Measurements from ENCODE around the gene CHRNA7. TPM values are rescaled to one million over a fixed set of nuclear protein-coding genes. Genes with fewer than 3 reads are reported as not detected.

Gene CHRNA7
- total RNA-seq: under 1 TPM; 0.24 to 0.55 TPM

DNA sequence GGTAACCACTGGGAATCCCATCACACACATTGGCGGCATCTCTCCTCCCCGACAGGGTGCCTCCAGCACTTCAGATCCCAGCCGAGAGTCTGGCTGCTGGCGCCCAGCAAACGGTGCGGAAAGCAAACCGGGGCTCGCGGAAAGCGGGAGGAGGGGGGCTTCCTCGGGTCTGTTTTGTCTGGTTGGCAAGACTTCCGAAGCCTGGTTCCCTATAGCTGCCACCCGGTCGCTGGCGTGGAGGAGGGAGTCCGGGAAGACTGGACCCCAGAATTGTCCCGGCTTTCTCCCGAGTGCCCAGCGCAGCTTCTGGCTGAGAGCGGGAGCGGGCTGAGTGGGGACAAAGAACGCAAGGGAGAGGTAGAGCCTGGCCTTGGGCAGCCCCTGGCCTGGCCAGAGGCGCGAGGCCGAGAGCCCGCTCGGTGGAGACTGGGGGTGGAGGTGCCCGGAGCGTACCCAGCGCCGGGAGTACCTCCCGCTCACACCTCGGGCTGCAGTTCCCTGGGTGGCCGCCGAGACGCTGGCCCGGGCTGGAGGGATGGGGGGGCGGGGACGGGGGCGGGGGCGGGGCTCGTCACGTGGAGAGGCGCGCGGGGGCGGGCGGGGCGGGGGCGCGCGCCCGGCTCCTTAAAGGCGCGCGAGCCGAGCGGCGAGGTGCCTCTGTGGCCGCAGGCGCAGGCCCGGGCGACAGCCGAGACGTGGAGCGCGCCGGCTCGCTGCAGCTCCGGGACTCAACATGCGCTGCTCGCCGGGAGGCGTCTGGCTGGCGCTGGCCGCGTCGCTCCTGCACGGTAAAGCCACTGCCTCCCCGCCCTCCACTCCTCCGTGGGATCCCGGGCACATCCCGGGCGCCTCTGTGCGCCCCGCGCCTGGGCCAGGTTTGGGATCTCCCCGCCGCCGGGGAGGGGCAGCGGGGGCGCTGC, at the start of gene CHRNA7:
Gene CHRNA7, plus strand, starts transcription at position 654 of the 920 bp plus-strand sequence. Its CDS starts 80 bp downstream, at position 734.
- H3K27me3 Mint-ChIP-seq (ENCODE audit: low read depth): peaks cover 51% of the 10 kb centered on the region
- no peaks in the 10 kb centered on the region for H3K4me1 Mint-ChIP-seq (ENCODE audit: low read depth)
- ChIA-PET POLR2A (no interaction called here), CTCF (interaction anchor here (1.5 kb wide), 1 partner anchor 28 kb away, joined by 3 read pairs; no protein-coding TSS in a partner anchor)
- no peaks in the 10 kb centered on the region for H3K9me3 Mint-ChIP-seq (ENCODE audit: insufficient read depth)
- no peak within 1 kb of the TSS for H3K27ac Mint-ChIP-seq
- peak within 1 kb of the TSS; percentile 12 for H3K4me3 Mint-ChIP-seq
- H3K36me3 Mint-ChIP-seq (ENCODE audit: low read depth): no peaks in the 10 kb centered on the region
- peak; percentile 31 for DNase-seq
- peak; percentile 79 for ATAC-seq

DNA sequence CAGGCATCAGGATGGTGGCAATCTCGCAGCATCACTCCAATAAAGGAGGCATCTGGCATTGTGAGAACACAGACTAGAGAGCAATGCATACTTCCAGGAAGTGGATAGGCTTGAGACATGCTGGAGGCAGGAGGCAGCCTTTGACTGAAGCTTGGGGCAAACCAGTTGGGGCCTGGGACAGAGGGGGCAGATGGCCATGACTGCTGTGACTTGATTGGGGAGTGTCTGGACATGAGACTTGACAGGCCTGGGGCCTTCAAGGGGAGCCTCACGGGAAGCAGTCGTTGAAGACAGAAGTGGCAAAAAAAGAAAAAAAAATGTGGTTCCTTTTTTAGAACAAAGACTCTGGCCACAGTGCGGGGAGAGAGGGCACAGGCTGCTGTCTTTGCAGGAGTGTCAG, 44.7 kb upstream of the CHRNA7 start:
- Mint-ChIP-seq H3K36me3 (ENCODE audit: low read depth) (no peaks in the 10 kb centered on the region), H3K4me3 (no peak overlapping the region), H3K27ac (no peak overlapping the region), H3K4me1 (ENCODE audit: low read depth) (peaks cover 5% of the 10 kb centered on the region), H3K9me3 (ENCODE audit: insufficient read depth) (no peaks in the 10 kb centered on the region), H3K27me3 (ENCODE audit: low read depth) (no peaks in the 10 kb centered on the region)
- POLR2A ChIA-PET: no interaction called here
- DNase-seq: no peak
- no peak for ATAC-seq
- CTCF ChIA-PET: interaction anchor here (0.7 to 1.6 kb wide), 2 partner anchors 8 to 10 kb away, joined by 3 to 6 read pairs; no protein-coding TSS in a partner anchor

DNA sequence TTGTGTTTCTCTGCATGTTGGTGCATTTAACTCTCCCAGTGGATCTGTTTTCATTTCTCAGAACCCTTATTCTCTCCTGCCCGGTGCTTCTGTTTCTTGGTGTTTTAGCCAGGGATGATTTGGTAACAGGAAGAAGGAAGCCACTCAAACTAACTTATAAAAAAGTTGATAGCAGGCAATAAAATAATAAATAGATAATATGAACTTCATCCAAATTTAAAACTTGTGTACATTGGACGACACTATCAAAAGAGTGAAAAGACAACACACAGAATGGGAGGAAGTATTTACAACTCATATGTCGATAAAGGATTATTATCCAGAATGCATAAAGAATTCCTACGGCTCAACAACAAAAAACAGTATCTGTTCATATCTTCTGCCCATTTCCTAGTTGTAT, 37.3 kb upstream of the CHRNA7 start:
- ChIA-PET CTCF (interaction anchor here (0.9 kb wide), 1 partner anchor 19 kb away, joined by 4 read pairs; no protein-coding TSS in a partner anchor), POLR2A (no interaction called here)
- Mint-ChIP-seq H3K9me3 (ENCODE audit: insufficient read depth) (no peaks in the 10 kb centered on the region), H3K27ac (no peak overlapping the region), H3K36me3 (ENCODE audit: low read depth) (no peaks in the 10 kb centered on the region), H3K27me3 (ENCODE audit: low read depth) (peaks cover 2% of the 10 kb centered on the region), H3K4me1 (ENCODE audit: low read depth) (no peaks in the 10 kb centered on the region), H3K4me3 (no peak overlapping the region)
- no peak for ATAC-seq
- DNase-seq: no peak

DNA sequence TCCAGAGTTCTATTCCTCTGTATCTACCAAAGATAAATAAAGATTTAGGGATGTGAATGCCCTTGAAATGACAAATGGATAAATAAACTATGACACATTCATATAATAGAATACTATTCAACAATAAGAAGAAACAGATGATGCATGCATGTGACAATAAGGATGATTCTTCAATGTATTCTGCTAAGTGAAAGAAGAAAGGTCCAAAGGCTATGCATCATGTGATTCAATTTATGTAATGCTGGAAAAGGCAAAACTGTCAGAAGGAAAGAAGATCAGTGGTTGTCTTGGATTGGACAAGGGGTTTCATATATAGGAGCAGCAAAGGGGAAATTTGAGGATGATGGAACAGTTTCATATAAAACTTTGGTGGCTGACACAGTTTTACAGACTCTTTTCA, 32.6 kb upstream of the CHRNA7 start:
- H3K4me3 Mint-ChIP-seq: no peak overlapping the region
- POLR2A ChIA-PET: no interaction called here
- CTCF ChIA-PET: no interaction called here

DNA sequence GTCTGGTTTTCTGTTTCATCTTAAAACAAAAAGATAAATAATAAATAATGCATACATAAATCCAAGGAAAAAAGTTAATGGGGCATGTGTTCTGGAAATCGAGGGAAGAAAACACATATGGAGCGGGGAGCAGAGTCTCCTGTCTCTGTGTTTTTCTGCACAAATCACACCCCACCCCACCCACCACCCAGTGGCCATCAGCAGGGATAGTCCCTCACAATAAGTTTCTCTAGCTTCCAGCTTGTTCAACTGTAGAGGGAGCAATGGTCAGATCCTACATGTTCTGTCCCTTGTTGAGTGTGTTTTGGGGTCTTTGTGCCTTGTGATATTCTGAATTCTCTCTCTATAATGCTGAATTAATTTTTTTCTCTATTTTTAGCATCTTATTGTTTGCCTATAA, 26.8 kb upstream of the CHRNA7 start:
- no peaks in the 10 kb centered on the region for H3K4me1 Mint-ChIP-seq (ENCODE audit: low read depth)
- ChIA-PET POLR2A (no interaction called here), CTCF (no interaction called here)
- no peak overlapping the region for H3K4me3 Mint-ChIP-seq
- ATAC-seq (no peak), DNase-seq (no peak)
- no peaks in the 10 kb centered on the region for H3K36me3 Mint-ChIP-seq (ENCODE audit: low read depth)
- peaks cover 3% of the 10 kb centered on the region for H3K27me3 Mint-ChIP-seq (ENCODE audit: low read depth)
- no peak overlapping the region for H3K27ac Mint-ChIP-seq
- H3K9me3 Mint-ChIP-seq (ENCODE audit: insufficient read depth): no peaks in the 10 kb centered on the region

More for the DNA sequence above, 32.6 kb upstream of the CHRNA7 start:
- H3K36me3 Mint-ChIP-seq (ENCODE audit: low read depth): no peaks in the 10 kb centered on the region
- no peak for ATAC-seq
- no peak for DNase-seq
- no peaks in the 10 kb centered on the region for H3K4me1 Mint-ChIP-seq (ENCODE audit: low read depth)
- peaks cover 5% of the 10 kb centered on the region for H3K27me3 Mint-ChIP-seq (ENCODE audit: low read depth)
- H3K9me3 Mint-ChIP-seq (ENCODE audit: insufficient read depth): no peaks in the 10 kb centered on the region
- no peak overlapping the region for H3K27ac Mint-ChIP-seq

DNA sequence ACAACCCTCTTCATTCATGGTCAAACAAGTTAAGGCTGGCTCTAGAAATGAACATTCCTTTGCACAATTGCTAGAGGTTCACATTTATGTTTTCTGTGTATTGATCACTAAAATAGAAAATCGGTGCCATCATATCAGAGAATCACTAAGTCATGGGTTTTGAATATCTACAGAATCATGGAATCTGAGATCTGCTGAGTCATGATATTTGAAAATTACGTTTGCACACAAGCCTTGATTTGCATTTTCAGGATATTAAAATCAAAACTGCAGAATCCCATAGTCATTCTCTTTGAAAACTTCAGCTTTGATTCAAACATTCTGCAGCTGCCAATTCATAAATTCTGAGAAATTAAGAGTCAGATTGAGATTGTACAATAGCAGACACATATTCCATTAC, 26.1 kb upstream of the CHRNA7 start:
- peaks cover 3% of the 10 kb centered on the region for H3K27me3 Mint-ChIP-seq (ENCODE audit: low read depth)
- ATAC-seq (no peak), DNase-seq (no peak)
- ChIA-PET CTCF (no interaction called here), POLR2A (no interaction called here)
- no peaks in the 10 kb centered on the region for H3K4me1 Mint-ChIP-seq (ENCODE audit: low read depth)
- H3K27ac Mint-ChIP-seq: no peak overlapping the region
- no peaks in the 10 kb centered on the region for H3K9me3 Mint-ChIP-seq (ENCODE audit: insufficient read depth)
- no peak overlapping the region for H3K4me3 Mint-ChIP-seq
- no peaks in the 10 kb centered on the region for H3K36me3 Mint-ChIP-seq (ENCODE audit: low read depth)

DNA sequence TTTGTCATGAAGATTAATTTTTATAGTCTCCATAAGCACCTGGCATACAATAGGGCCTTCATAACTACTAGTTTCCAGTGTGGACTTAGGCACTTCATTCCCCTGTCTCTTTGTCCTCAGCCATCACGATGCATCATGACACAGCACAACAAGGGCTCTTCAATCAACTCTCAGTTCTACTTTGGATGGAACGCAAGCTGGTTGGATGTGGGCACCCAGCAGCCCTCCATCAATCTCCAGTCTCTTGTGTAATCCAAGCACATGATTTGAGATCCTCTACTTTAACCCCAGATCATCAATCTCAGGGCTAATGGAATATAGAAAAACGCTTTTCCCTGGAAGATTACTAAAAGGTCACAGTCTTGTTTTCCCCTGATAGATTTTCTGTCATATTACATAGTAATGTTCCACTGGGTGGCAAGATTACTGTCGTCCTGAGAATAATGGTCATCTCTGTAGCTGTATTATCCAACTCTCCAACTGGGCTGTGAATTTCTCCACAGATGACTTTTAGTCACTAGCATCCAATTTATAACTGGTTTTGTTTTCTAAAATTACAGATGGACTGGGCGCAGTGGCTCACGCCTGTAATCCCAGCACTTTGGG, 22.9 kb upstream of the CHRNA7 start:
- no peak overlapping the region for H3K4me3 Mint-ChIP-seq
- CTCF ChIA-PET: no interaction called here
- H3K4me1 Mint-ChIP-seq (ENCODE audit: low read depth): no peaks in the 10 kb centered on the region
- peaks cover 2% of the 10 kb centered on the region for H3K27me3 Mint-ChIP-seq (ENCODE audit: low read depth)
- no peak overlapping the region for H3K27ac Mint-ChIP-seq
- POLR2A ChIA-PET: no interaction called here
- ATAC-seq (no peak), DNase-seq (no peak)
- no peaks in the 10 kb centered on the region for H3K9me3 Mint-ChIP-seq (ENCODE audit: insufficient read depth)
- H3K36me3 Mint-ChIP-seq (ENCODE audit: low read depth): no peaks in the 10 kb centered on the region

DNA sequence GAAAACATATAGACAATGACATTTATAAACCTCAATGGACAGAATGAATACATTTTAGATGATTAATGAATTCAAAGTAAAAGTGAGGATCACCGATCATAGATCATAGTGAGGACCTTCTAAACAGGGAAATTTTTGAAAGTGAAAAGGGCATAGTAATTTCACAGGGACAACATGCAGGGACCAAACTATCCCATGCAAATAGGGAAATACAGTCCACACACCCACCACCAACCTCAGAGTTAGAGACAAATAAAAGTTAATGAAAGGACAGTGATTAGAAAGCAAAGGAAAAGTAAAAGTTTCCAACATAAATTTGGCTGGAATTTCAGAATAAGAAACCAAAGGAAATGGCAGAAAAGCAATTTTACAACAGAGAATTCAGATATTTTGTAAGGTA, 15.4 kb upstream of the CHRNA7 start:
- Mint-ChIP-seq H3K27me3 (ENCODE audit: low read depth) (peaks cover 5% of the 10 kb centered on the region), H3K27ac (no peak overlapping the region), H3K36me3 (ENCODE audit: low read depth) (no peaks in the 10 kb centered on the region), H3K4me1 (ENCODE audit: low read depth) (no peaks in the 10 kb centered on the region), H3K4me3 (no peak overlapping the region), H3K9me3 (ENCODE audit: insufficient read depth) (peaks cover 4% of the 10 kb centered on the region)
- POLR2A ChIA-PET: no interaction called here
- DNase-seq: no peak
- no peak for ATAC-seq
- CTCF ChIA-PET: no interaction called here

DNA sequence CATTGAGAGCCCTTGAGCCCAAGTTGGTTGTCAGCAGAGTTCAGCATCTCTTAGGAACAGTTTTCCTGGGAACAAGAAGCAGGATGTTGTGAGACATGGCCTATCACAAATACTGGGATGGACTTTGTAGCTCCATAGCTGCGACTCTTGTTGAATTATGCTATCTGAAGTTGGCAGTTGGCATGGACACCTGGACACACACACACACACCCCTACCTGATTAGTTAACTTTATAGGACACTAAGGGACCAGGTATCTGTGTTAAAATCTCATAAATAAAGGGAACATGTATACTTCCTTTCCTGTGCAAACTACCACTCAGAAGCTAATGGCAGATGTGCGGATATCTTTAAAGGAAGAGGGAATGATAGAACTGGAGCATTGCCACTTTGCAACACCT, 10.2 kb upstream of the CHRNA7 start:
- no peak for ATAC-seq
- no peak overlapping the region for H3K4me3 Mint-ChIP-seq
- no peaks in the 10 kb centered on the region for H3K4me1 Mint-ChIP-seq (ENCODE audit: low read depth)
- DNase-seq: no peak
- ChIA-PET CTCF (no interaction called here), POLR2A (no interaction called here)
- H3K9me3 Mint-ChIP-seq (ENCODE audit: insufficient read depth): no peaks in the 10 kb centered on the region
- no peaks in the 10 kb centered on the region for H3K36me3 Mint-ChIP-seq (ENCODE audit: low read depth)
- H3K27ac Mint-ChIP-seq: no peak overlapping the region
- peaks cover 9% of the 10 kb centered on the region for H3K27me3 Mint-ChIP-seq (ENCODE audit: low read depth)

DNA sequence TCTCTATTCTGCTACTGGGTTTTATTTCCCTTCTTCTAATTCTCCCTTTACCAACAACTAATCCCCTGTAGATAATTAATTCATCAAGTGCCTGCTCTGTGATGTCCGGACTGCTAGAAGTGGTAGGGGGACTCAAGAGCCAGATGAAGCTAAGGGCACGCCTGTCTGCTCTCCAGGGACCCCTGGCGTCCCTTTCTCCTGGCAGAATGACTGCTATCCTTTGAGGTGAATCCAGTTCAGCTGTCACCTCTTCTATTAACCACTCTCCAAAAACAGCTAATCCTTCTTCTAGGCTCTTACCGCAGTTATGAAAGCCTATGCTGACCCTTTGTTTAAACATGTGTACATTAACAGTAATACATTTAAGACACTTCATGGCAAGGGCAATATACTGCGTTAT, 1.4 kb upstream of the CHRNA7 start:
- H3K27ac Mint-ChIP-seq: no peak overlapping the region
- ChIA-PET POLR2A (no interaction called here), CTCF (interaction anchor here (1.5 kb wide), 1 partner anchor 26 kb away, joined by 3 read pairs; no protein-coding TSS in a partner anchor)
- no peak for ATAC-seq
- peaks cover 52% of the 10 kb centered on the region for H3K27me3 Mint-ChIP-seq (ENCODE audit: low read depth)
- DNase-seq: no peak
- no peaks in the 10 kb centered on the region for H3K9me3 Mint-ChIP-seq (ENCODE audit: insufficient read depth)
- H3K36me3 Mint-ChIP-seq (ENCODE audit: low read depth): no peaks in the 10 kb centered on the region
- H3K4me1 Mint-ChIP-seq (ENCODE audit: low read depth): no peaks in the 10 kb centered on the region
- H3K4me3 Mint-ChIP-seq: no peak overlapping the region

DNA sequence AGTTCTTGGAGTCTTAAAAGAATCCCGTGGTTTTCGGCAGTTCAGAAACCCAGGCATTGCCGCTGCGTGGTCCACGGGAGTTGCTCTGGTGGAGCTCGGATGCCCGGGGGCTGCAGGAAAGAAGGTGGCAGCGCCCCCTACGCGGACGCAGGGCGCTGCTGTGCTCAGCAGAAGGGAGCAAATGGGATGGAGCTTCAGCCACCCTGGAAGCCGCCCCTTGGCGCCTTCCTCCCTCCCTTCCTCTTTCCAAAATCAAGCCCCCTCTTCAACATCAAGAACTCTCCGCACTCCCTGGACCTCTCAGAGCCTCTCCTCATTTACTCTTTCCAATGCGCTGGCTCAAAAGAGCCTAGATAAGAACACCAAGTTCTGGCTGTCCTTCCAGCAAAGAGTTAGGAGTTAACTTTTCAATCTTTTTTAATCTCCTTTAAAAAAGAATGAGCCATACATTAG, 880 bp upstream of the CHRNA7 start:
- ChIA-PET CTCF (interaction anchor here (1.5 kb wide), 1 partner anchor 27 kb away, joined by 3 read pairs; no protein-coding TSS in a partner anchor), POLR2A (no interaction called here)
- no peak overlapping the region for H3K4me3 Mint-ChIP-seq
- H3K27me3 Mint-ChIP-seq (ENCODE audit: low read depth): peaks cover 51% of the 10 kb centered on the region
- no peak overlapping the region for H3K27ac Mint-ChIP-seq
- ATAC-seq (no peak), DNase-seq (no peak)
- H3K36me3 Mint-ChIP-seq (ENCODE audit: low read depth): no peaks in the 10 kb centered on the region
- no peaks in the 10 kb centered on the region for H3K4me1 Mint-ChIP-seq (ENCODE audit: low read depth)
- no peaks in the 10 kb centered on the region for H3K9me3 Mint-ChIP-seq (ENCODE audit: insufficient read depth)

DNA sequence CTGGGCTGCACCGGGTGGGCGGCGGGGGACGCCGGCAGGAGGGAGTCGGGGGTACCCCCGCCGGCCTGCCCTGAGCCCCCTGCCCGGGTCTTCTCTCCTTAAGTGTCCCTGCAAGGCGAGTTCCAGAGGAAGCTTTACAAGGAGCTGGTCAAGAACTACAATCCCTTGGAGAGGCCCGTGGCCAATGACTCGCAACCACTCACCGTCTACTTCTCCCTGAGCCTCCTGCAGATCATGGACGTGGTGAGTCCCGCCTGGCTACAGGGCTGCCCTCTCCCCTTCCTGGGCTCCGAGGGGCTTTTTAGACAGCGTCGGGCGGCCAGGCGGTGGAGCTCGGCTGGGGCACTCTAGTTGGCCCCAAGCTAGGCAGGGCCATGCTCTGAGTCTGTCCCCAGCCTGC, 480 bp downstream of the CHRNA7 start:
- Mint-ChIP-seq H3K27me3 (ENCODE audit: low read depth) (peaks cover 47% of the 10 kb centered on the region), H3K4me1 (ENCODE audit: low read depth) (no peaks in the 10 kb centered on the region), H3K36me3 (ENCODE audit: low read depth) (no peaks in the 10 kb centered on the region), H3K9me3 (ENCODE audit: insufficient read depth) (no peaks in the 10 kb centered on the region), H3K27ac (no peak overlapping the region), H3K4me3 (no peak overlapping the region)
- ChIA-PET CTCF (no interaction called here), POLR2A (no interaction called here)
- DNase-seq (no peak), ATAC-seq (no peak)
